CD4-positive, CD25-positive, alpha-beta regulatory T cell (primary cell): Measurements from ENCODE around the gene CSH1. TPM values are rescaled to one million over a fixed set of nuclear protein-coding genes. Genes with fewer than 3 reads are reported as not detected.
"Not testable (repeated sequence)": the region's sequence is repeated elsewhere in the genome, so short reads cannot be mapped to it uniquely, and the experiment has no call there.

ENCODE experiments used
- ATAC-seq, 2 donors: fragments of 150-1000 bp; cut with Tn5 transposase; one replicate each; pipeline ENCODE4 v1.10.0; 2021; ENCODE audit warnings: low read depth in 2 of 2, moderate number of reproducible peaks in 2 of 2, moderate library complexity in 1 of 2
- DNase-seq, 3 donors: peaks; one replicate each; pipeline versions ENCODE4 v3.0.0 to v3.0.0-alpha.2; 2012 to 2022; ENCODE audit warnings: mixed read lengths in 1 of 3
- H3K27ac ChIP-seq: one replicate; pipeline ENCODE4 v1.7.0; 2013; ENCODE audit warnings: mild to moderate bottlenecking, low read length; ENCODE audit not compliant: insufficient read depth, poor library complexity, severe bottlenecking
- H3K27me3 ChIP-seq: one replicate; pipeline ENCODE4 v1.7.0; 2013; ENCODE audit warnings: low read length; ENCODE audit not compliant: control insufficient read depth, insufficient read depth
- H3K36me3 ChIP-seq: one replicate; pipeline ENCODE4 v1.7.0; 2013; ENCODE audit warnings: mild to moderate bottlenecking, low read length, moderate library complexity; ENCODE audit not compliant: control insufficient read depth, insufficient read depth
- H3K4me1 ChIP-seq: 2 replicates; pipeline ENCODE4 v1.7.0; 2013; ENCODE audit warnings: mild to moderate bottlenecking, low read length; ENCODE audit not compliant: insufficient read depth, control insufficient read depth, poor library complexity, severe bottlenecking
- H3K4me3 ChIP-seq: one replicate; pipeline ENCODE4 v1.7.0; 2013; ENCODE audit warnings: low read depth, mild to moderate bottlenecking, low read length, moderate library complexity
- H3K9me3 ChIP-seq, 2 experiments: 1 replicate in 1 of 2; 2 replicates in 1 of 2; pipeline ENCODE4 v1.7.0; 2013; ENCODE audit warnings: low read length in 2 of 2, mild to moderate bottlenecking in 1 of 2, moderate library complexity in 1 of 2; ENCODE audit not compliant: control insufficient read depth in 2 of 2
- H3K27ac Mint-ChIP-seq, 3 donors: one replicate each; pipeline ENCODE4 v1.8.0; 2020 to 2022; ENCODE audit warnings: mild to moderate bottlenecking in 3 of 3, mixed read lengths in 3 of 3, moderate library complexity in 2 of 3
- H3K27me3 Mint-ChIP-seq: one replicate; pipeline ENCODE4 v1.8.0; 2022; ENCODE audit warnings: mild to moderate bottlenecking, mixed read lengths
- H3K36me3 Mint-ChIP-seq: one replicate; pipeline ENCODE4 v1.8.0; 2020; ENCODE audit warnings: mixed read lengths
- H3K4me1 Mint-ChIP-seq, 4 donors: one replicate each; pipeline ENCODE4 v1.8.0; 2020 to 2022; ENCODE audit warnings: mixed read lengths in 4 of 4, mild to moderate bottlenecking in 1 of 4
- H3K4me3 Mint-ChIP-seq, 4 donors: one replicate each; pipeline ENCODE4 v1.8.0; 2020 to 2022; ENCODE audit warnings: mild to moderate bottlenecking in 4 of 4, mixed read lengths in 4 of 4, moderate library complexity in 3 of 4
- H3K9me3 Mint-ChIP-seq, 7 donors: one replicate each; pipeline ENCODE4 v1.8.0; 2020 to 2022; ENCODE audit warnings: mixed read lengths in 7 of 7, mild to moderate bottlenecking in 3 of 7, moderate library complexity in 2 of 7
- polyA plus RNA-seq, 4 donors: library from polyadenylated mRNA; unstranded; fragments of 300-500 nt; fragmentation: Illumina TruSeq; gene quantifications; one replicate each; pipeline ENCODE4 v1.2.3, GENCODE V29; 2021
- total RNA-seq: library from RNA; stranded (reverse); gene quantifications from one replicate; pipeline ENCODE4 v1.2.3, GENCODE V29; 2022

Gene CSH1
- total and polyA plus RNA-seq, 5 donors from 2014 or later = 11.7 TPM; not detected in 4

- H3K27me3 Mint-ChIP-seq = peaks cover 15% of the 10 kb centered on the region
- H3K36me3 Mint-ChIP-seq, ATAC-seq, H3K27me3 ChIP-seq, H3K9me3 Mint-ChIP-seq, H3K4me1 Mint-ChIP-seq, H3K4me3 Mint-ChIP-seq, DNase-seq, H3K27ac ChIP-seq, H3K9me3 ChIP-seq, H3K4me3 ChIP-seq, H3K36me3 ChIP-seq, H3K4me1 ChIP-seq: not testable (repeated sequence)
- H3K27ac Mint-ChIP-seq = peak overlapping the region in 1 of 3 donors; percentile 3
These were observed 3.9 kb downstream of the CSH1 start for GRCh38 chr17:63892316-63893037.

- DNase-seq = peak in 2 of 3 donors; percentile 26 to 35
- H3K9me3 ChIP-seq, H3K27ac ChIP-seq, H3K4me1 Mint-ChIP-seq, H3K36me3 Mint-ChIP-seq, H3K9me3 Mint-ChIP-seq, H3K4me1 ChIP-seq, H3K27me3 ChIP-seq, H3K4me3 Mint-ChIP-seq, H3K27ac Mint-ChIP-seq, H3K36me3 ChIP-seq, H3K4me3 ChIP-seq: not testable (repeated sequence)
- ATAC-seq = peak; percentile 44 to 55
- H3K27me3 Mint-ChIP-seq = peaks cover 30% of the 10 kb centered on the region
These were observed 7.1 kb downstream of the CSH1 start for GRCh38 chr17:63889026-63889848.

- not testable (repeated sequence) for H3K4me1 Mint-ChIP-seq, H3K4me3 ChIP-seq, H3K36me3 Mint-ChIP-seq, H3K36me3 ChIP-seq, ATAC-seq, H3K27me3 ChIP-seq, H3K9me3 ChIP-seq, H3K4me1 ChIP-seq, H3K27ac Mint-ChIP-seq, H3K9me3 Mint-ChIP-seq, DNase-seq, H3K4me3 Mint-ChIP-seq, H3K27ac ChIP-seq
- peaks cover 32% of the 10 kb centered on the region for H3K27me3 Mint-ChIP-seq
These were observed 11.3 kb downstream of the CSH1 start for GRCh38 chr17:63885119-63885518.

GRCh38 chr17:63882626-63883126, 13.7 kb downstream of the CSH1 start:
- not testable (repeated sequence) for H3K4me3 Mint-ChIP-seq, DNase-seq, H3K36me3 ChIP-seq, ATAC-seq, H3K4me1 ChIP-seq, H3K36me3 Mint-ChIP-seq, H3K4me3 ChIP-seq, H3K9me3 ChIP-seq, H3K9me3 Mint-ChIP-seq, H3K27me3 ChIP-seq, H3K27ac ChIP-seq, H3K4me1 Mint-ChIP-seq
- Mint-ChIP-seq H3K27ac (peak overlapping the region in 1 of 3 donors; percentile 76), H3K27me3 (peaks cover 24% of the 10 kb centered on the region)

GRCh38 chr17:63881935-63882601, 14.3 kb downstream of the CSH1 start, which contains the start of gene GH2:
Gene GH2 (minus strand): TSS chr17:63881944. CDS start chr17:63881801, 143 bp downstream.
- peak; percentile 83 to 88 for ATAC-seq
- Histone ChIP-seq H3K36me3 (no peaks in the 10 kb centered on the region), H3K9me3 (no peaks in the 10 kb centered on the region), H3K27ac (no peak within 1 kb of the TSS), H3K4me1 (no peaks in the 10 kb centered on the region), H3K27me3 (no peaks in the 10 kb centered on the region), H3K4me3 (no peak within 1 kb of the TSS)
- peaks cover 18% of the 10 kb centered on the region for H3K27me3 Mint-ChIP-seq
- H3K36me3 Mint-ChIP-seq = no peaks in the 10 kb centered on the region
- peaks cover 0 to 4% (median 0%) of the 10 kb centered on the region in 4 donors for H3K4me1 Mint-ChIP-seq
- H3K27ac Mint-ChIP-seq = peak within 1 kb of the TSS in 1 of 3 donors; percentile 76
- H3K4me3 Mint-ChIP-seq = no peak within 1 kb of the TSS
- H3K9me3 Mint-ChIP-seq = no peaks in the 10 kb centered on the region
- peak; percentile 44 to 55 (median 51) for DNase-seq

GRCh38 chr17:63881337-63881736, 15.0 kb downstream of the CSH1 start:
- H3K4me3 Mint-ChIP-seq, H3K9me3 ChIP-seq, H3K36me3 Mint-ChIP-seq, H3K4me3 ChIP-seq, DNase-seq, H3K27ac Mint-ChIP-seq, H3K9me3 Mint-ChIP-seq, H3K4me1 ChIP-seq, H3K27ac ChIP-seq, ATAC-seq, H3K36me3 ChIP-seq, H3K27me3 ChIP-seq, H3K4me1 Mint-ChIP-seq: not testable (repeated sequence)
- H3K27me3 Mint-ChIP-seq = peaks cover 15% of the 10 kb centered on the region

- Histone ChIP-seq H3K9me3 (no peaks in the 10 kb centered on the region), H3K4me1 (no peaks in the 10 kb centered on the region), H3K4me3 (no peak overlapping the region), H3K27ac (no peak overlapping the region), H3K27me3 (no peaks in the 10 kb centered on the region), H3K36me3 (no peaks in the 10 kb centered on the region)
- H3K27ac Mint-ChIP-seq = no peak overlapping the region
- DNase-seq (no peak), ATAC-seq (no peak)
- no peak overlapping the region for H3K4me3 Mint-ChIP-seq
- peaks cover 15% of the 10 kb centered on the region for H3K27me3 Mint-ChIP-seq
- no peaks in the 10 kb centered on the region for H3K36me3 Mint-ChIP-seq
- H3K4me1 Mint-ChIP-seq = peaks cover 0 to 4% (median 0%) of the 10 kb centered on the region in 4 donors
- H3K9me3 Mint-ChIP-seq = no peaks in the 10 kb centered on the region
These were observed 15.7 kb downstream of the CSH1 start for GRCh38 chr17:63880706-63881105.
